Activated CD4-positive, alpha-beta memory T cell treated with anti-CD3 and anti-CD28 coated beads for 36 hours (primary cell): ENCODE results near the gene SHROOM4. TPM values are rescaled to one million over a fixed set of nuclear protein-coding genes. Genes with fewer than 3 reads are reported as not detected.

Source experiments
- CTCF ChIA-PET: fragments of 350-600 bp; sonication (Branson Sonifier 250); formaldehyde crosslinking; loops from one replicate; lab custom pipeline; 2021; ENCODE audit warnings: antibody characterized with exemption, inconsistent platforms; lab: Charles Lee
- POLR2A ChIA-PET: fragments of 350-600 bp; sonication (Branson Sonifier 250); formaldehyde crosslinking; loops from one replicate; lab custom pipeline; 2021; ENCODE audit warnings: antibody characterized with exemption; lab: Charles Lee
- DNase-seq: peaks from one replicate; pipeline ENCODE4 v3.0.0-alpha.2; 2020
- H3K27ac Mint-ChIP-seq: one replicate; pipeline ENCODE4 v1.8.0; 2021; ENCODE audit warnings: mixed read lengths
- H3K27me3 Mint-ChIP-seq: one replicate; pipeline ENCODE4 v1.8.0; 2021; ENCODE audit warnings: mixed read lengths
- H3K36me3 Mint-ChIP-seq: one replicate; pipeline ENCODE4 v1.8.0; 2021; ENCODE audit warnings: mixed read lengths
- H3K4me1 Mint-ChIP-seq: one replicate; pipeline ENCODE4 v1.8.0; 2021; ENCODE audit warnings: low read depth, mixed read lengths
- H3K4me3 Mint-ChIP-seq: one replicate; pipeline ENCODE4 v1.8.0; 2021; ENCODE audit warnings: mild to moderate bottlenecking, mixed read lengths
- H3K9me3 Mint-ChIP-seq: one replicate; pipeline ENCODE4 v1.8.0; 2021; ENCODE audit warnings: mixed read lengths
- intact Hi-C: fragments of 100-400 bp; cut with micrococcal nuclease; formaldehyde crosslinking; loops from one replicate; pipeline ENCODE4 v1.15.1; 2023
- total RNA-seq, 2 experiments: library from RNA; stranded (reverse); gene quantifications; one replicate each; pipeline ENCODE4 v1.2.3, GENCODE V29; 2021

The SHROOM4 gene
- total RNA-seq, 2 experiments from 2014 or later: not detected

DNA sequence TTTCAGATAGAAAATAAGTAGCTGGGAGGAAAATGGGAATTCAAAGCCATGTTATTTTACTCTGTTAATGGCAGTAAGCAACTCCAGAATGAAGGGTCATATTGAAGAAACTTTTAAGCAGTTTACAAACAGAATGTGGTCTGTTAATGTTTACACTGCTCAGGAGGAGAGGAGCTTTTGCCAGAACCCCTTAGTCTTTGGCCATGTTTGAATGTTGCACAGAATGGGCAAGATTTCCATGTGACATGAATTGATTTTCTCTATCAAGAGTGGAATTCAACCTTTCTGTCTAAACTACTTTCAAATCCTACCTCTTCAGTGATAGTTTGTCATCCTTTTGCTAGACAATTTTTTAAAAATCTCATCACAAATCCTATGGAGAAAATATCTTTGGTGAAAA is 227.6 kb downstream of the SHROOM4 start:
- peaks cover 2% of the 10 kb centered on the region for H3K27me3 Mint-ChIP-seq
- ChIA-PET CTCF (no interaction called here), POLR2A (no interaction called here)
- no peak for DNase-seq
- H3K4me3 Mint-ChIP-seq: no peak overlapping the region
- H3K36me3 Mint-ChIP-seq: no peaks in the 10 kb centered on the region
- H3K27ac Mint-ChIP-seq: no peak overlapping the region
- no peaks in the 10 kb centered on the region for H3K9me3 Mint-ChIP-seq
- H3K4me1 Mint-ChIP-seq: no peaks in the 10 kb centered on the region
- intact Hi-C loops: no loop called here

DNA sequence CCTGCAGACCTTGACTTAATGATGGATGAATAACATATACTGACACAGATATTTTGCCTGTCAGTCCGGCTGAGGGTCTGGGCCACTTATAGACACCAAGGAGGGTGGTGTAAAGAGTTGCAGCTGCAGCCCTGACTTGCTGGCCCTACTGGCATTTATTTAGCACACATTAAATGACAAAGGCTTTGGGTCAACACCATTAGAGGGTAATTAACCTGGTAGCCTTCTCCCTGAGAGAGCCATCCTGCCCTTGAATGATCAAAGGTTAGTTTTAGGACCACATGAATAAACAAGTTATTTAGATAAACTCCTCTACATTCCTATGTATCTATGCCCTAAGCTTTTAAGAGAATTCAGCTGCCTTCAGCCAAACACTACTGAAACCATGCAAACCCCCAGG is 232.6 kb downstream of the SHROOM4 start:
- H3K9me3 Mint-ChIP-seq: no peaks in the 10 kb centered on the region
- no peaks in the 10 kb centered on the region for H3K27me3 Mint-ChIP-seq
- ChIA-PET CTCF (interaction anchor here (1.5 to 2.4 kb wide), 2 partner anchors 662 to 665 kb away, joined by 4 to 11 read pairs; no protein-coding TSS in a partner anchor), POLR2A (no interaction called here)
- DNase-seq: no peak
- H3K4me3 Mint-ChIP-seq: no peak overlapping the region
- intact Hi-C loops: loop anchor here (2.0 kb wide), 1 partner anchor 481 kb away; no protein-coding TSS in a partner anchor
- no peak overlapping the region for H3K27ac Mint-ChIP-seq
- H3K36me3 Mint-ChIP-seq: no peaks in the 10 kb centered on the region
- H3K4me1 Mint-ChIP-seq: no peaks in the 10 kb centered on the region

DNA sequence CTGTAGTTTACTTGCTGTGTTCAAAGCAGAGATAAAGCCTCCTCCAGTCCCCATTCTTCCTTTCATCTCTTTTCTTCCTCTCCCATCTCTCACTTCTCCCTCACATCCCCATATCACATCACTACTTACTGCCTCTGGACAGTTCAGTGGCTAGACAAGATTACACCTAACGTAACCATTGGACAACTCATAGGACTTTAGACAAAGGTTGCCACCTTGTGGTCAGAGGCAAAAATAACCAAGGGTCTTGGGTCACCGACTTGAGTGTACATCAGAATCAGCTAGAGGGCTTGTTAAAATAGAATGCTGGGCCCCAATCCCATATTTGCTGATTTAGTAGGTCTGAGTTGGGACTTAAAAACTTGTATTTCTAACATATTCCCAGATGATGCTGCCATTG is 234.0 kb downstream of the SHROOM4 start:
- ChIA-PET CTCF (interaction anchor here (0.7 to 2.4 kb wide), 6 partner anchors 9 to 696 kb away, joined by 3 to 11 read pairs (median 4); no protein-coding TSS in a partner anchor), POLR2A (no interaction called here)
- Mint-ChIP-seq H3K36me3 (no peaks in the 10 kb centered on the region), H3K9me3 (no peaks in the 10 kb centered on the region), H3K27ac (no peak overlapping the region), H3K4me3 (no peak overlapping the region), H3K27me3 (no peaks in the 10 kb centered on the region), H3K4me1 (no peaks in the 10 kb centered on the region)
- DNase-seq: peak; percentile 14
- intact Hi-C loops: loop anchor here (1.0 to 2.0 kb wide), 2 partner anchors 479 to 665 kb away; no protein-coding TSS in a partner anchor

DNA sequence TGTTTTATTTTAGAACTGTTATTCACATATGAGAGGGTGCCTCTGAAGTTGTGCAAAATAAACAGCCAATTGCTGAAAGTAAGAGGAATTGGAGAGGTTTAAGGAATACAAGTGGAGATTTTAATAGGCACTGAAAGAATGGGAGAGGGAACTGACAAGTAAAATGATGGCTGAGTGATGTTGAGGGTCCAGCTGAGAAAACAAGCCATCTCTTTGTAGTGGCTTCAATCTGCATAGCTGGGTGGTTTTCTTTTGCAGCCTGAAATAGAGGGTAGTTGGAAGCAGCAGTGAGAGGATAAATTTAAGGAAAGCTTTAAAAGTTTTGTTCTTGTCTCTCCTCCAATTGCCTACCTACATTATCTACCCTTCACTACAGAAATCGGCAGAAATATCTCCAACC is 236.7 kb downstream of the SHROOM4 start:
- POLR2A ChIA-PET: no interaction called here
- Mint-ChIP-seq H3K9me3 (no peaks in the 10 kb centered on the region), H3K27me3 (no peaks in the 10 kb centered on the region), H3K27ac (no peak overlapping the region), H3K36me3 (no peaks in the 10 kb centered on the region), H3K4me3 (no peak overlapping the region), H3K4me1 (no peaks in the 10 kb centered on the region)
- no peak for DNase-seq
- intact Hi-C loops: no loop called here
- CTCF ChIA-PET: no interaction called here

DNA sequence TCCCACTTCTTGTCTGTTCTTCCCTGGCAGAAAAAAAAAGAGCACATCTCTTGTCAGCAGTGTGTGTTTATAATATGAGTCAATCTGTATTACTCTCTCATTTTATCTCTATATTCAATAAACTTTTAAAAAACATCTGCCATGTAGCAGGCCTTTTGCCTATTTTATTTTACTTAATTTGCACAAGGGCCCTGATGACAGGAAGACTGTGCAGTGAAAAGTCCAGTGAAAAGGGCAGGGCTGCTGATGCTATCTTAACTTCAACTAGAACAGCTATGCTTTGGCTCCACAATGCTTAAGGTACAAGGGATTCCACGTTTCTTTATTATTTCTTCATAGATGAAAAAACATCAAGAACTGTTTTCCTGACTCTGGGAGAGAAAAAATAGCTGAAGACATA is 246.4 kb downstream of the SHROOM4 start:
- Mint-ChIP-seq H3K27ac (no peak overlapping the region), H3K4me3 (no peak overlapping the region), H3K4me1 (no peaks in the 10 kb centered on the region), H3K9me3 (no peaks in the 10 kb centered on the region), H3K27me3 (no peaks in the 10 kb centered on the region), H3K36me3 (no peaks in the 10 kb centered on the region)
- intact Hi-C loops: no loop called here
- DNase-seq: no peak
- ChIA-PET CTCF (no interaction called here), POLR2A (no interaction called here)

DNA sequence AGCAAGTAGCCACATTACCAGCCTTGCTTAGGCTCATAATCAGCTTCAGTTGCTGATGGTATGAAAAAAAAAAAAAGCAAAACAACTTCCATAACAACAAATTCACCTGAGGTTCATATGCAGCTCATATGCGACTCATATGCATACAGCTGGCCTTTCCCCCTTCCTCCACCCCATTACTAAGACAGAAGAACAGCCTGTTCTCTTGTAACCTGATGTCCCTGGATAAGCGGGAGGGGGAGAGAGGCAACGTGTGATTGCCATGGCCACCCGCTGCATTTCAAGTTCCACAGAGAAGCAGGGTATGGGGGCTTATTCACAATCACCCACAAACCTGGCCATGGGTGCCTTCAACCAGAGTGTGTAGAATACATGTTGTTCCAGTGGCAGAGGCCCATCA is 248.3 kb downstream of the SHROOM4 start:
- no peaks in the 10 kb centered on the region for H3K36me3 Mint-ChIP-seq
- no peak overlapping the region for H3K27ac Mint-ChIP-seq
- intact Hi-C loops: no loop called here
- CTCF ChIA-PET: interaction anchor here (0.6 kb wide), 1 partner anchor 608 kb away, joined by 3 read pairs; no protein-coding TSS in a partner anchor
- POLR2A ChIA-PET: no interaction called here
- H3K27me3 Mint-ChIP-seq: no peaks in the 10 kb centered on the region
- DNase-seq: no peak
- no peaks in the 10 kb centered on the region for H3K4me1 Mint-ChIP-seq
- H3K9me3 Mint-ChIP-seq: no peaks in the 10 kb centered on the region
- no peak overlapping the region for H3K4me3 Mint-ChIP-seq

Other genes with a start within 250 kb of the SHROOM4 start
- gene BMP15, start 96.5 kb upstream of the SHROOM4 start, total RNA-seq: not detected